Embryonic facial prominence (tissue), 1 donor: Measurements from ENCODE around the gene PLA2R1.

Source experiments
- DNase-seq: peaks from one replicate; pipeline ENCODE4 v3.0.0-alpha.2; 2016; ENCODE audit errors: extremely low spot score

Gene PLA2R1

GRCh38 chr2:160033732-160034392 is 28.6 kb downstream of the PLA2R1 start:
- no peak for DNase-seq

DNA sequence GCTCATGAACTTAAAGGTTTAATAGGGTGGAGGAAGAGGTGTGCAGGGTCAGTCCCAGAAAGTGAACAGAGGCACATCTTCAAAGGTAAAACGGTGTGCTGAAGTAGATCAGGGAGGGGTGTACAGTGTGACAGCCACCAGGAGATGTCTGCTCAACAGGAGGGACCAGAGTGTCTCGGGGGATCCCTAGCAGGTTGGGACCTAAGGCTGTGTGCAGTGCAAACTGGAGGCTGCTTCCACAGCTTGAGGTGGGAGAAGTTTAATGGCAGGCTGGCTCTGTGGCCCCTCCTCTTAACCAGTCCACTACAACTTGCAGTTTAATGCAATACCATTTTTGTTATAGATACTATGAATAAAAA is 33.2 kb downstream of the PLA2R1 start:
- no peak for DNase-seq

DNA sequence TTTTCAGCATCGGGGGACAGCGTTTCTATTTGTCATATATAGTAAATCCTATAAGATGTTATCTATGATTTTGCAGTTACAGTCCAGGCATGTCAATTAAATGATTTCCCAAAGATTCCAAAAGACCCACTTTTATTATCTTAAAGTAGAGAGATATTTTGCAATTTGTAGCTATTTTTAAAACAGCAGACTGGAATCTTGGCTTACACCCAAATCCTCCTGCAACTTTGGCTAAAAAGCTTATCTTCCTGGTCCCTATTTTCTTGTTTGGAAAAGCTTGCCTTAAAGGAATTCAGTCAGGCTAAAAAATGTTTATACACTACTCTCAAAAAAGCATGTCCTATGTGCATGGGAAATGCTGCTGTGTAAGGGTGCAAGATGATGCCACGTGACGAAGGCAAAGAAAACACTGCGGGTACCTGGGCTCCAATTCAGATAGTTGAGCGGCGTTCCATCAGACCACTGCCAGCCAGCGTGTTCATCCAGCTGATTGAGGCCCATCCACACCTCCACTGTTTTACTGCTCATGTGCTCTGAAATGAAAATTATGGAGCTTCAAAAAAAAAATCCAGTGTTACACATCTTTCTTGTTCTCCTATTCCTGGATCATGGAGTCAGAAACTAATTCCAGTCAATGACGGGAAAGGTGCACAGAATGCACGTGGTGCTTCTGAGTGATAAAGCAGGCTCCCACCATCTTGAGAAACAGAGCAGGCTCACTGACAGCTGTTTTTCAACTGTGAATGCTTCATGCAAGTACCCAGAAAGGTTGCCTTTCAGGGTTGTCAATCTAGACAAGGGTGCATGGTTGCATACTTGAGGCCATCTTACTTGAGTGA is 33.8 kb downstream of the PLA2R1 start:
- no peak for DNase-seq

- no peak for DNase-seq
Measured at GRCh38 chr2:160022162-160022561, 40.3 kb downstream of the PLA2R1 start.

DNA sequence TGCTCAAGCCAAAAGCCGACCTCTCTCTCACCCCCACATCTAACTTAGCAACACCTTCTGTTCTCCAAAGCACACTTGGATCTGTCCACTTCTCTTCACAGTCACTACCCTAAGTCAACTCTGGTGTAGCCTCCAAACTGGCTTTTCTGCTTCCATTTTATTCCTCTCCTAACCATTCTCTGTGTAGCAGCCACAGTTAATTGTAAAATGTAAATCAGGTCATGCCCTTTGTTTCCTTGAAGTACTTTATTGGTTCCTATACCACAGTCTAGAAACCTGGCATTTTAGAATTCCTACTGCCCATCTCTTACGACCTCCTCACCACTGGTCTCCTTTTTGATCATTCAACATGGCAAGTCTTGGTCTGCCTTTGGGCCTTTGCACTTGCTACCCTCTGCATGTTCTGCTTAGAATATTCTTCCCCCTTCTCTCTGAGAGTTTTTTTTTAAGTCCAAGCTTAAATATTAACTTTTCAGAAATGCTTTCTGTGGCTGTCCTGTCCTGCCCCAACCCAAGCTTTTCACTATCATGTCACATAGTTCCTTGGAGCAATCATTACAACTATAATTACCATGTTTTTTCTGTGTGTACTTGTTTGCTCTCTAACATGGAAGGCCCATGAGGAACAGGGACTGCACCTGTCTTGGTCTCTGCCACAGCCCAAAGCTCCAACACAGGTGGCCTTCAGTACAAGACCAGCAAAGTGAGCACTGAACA is 42.9 kb downstream of the PLA2R1 start:
- no peak for DNase-seq

DNA sequence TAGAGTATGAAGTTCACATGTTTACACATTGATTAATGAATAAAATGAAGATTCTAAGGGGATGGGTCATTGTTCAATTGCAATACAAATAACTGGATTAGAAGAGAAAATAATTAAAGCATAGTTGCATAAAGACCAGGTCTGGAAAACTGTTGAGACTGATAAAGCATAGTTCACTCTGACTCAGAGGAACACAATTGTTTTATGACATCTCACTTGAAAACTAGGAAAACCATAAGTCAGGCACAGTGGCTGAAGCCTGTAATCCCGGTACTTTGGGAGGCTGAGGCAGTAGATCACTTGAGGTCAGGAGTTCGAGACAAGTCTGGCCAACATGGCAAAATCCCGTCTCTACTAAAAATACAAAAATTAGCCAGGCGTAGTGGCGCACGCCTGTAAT is 46.7 kb downstream of the PLA2R1 start:
- no peak for DNase-seq

DNA sequence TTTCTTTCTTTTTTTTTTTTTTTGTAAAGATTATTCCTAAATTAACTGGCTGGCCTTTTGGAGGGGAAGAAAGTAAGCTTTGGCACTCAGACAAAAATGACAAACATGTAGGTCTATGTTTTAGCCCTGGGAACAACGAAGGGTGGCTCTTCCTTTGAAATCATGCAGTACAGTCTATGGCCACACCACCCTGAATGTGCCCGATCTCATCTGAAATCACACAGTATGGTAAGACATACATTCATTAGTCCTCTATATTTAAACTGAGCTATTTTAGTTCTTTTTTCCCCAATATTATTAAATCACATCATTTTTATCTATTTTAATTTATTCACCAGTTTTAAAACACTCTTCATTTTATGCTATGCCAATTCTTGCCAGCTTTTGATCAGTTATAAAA is 48.2 kb downstream of the PLA2R1 start:
- DNase-seq, result no peak

- no peak for DNase-seq
Measured at GRCh38 chr2:160010361-160011145, 51.9 kb downstream of the PLA2R1 start.

DNA sequence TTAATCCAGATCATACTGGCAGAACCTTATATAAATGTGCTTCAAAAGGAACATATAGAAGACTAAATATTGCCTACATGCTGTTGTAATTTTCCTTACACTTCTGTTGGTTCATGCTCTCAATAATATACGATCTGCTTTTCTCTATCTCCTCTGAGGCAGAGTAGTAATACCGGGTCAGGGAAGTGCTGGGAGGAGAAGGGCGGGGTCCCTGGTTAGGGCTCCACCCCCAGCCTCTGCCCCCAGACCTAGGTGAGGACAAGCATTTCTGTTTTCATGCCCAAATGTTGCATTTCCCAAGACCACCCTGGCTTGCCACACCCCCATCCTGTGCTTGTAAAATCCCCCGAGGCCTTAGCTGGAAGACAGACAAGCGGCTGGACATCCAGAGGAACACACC is 55.3 kb downstream of the PLA2R1 start:
- no peak for DNase-seq

DNA sequence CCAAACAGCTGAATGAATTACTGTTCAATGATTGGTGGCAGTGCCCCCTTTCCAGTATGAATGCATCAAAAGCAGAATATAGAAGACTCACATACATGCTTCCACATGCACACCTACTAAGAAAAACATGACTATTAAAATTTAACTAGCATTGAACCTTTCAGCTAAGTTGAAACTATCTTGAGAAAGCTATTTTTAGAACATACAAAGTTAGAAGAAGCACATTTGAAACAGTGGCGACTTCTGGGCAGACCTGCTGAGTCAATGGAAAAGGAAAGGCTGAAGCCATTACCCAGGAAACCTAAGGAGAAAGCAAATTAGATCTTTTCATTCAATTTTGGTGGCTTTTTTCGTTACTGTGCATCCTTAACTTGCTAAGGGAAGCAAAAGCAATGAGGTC is 55.9 kb downstream of the PLA2R1 start:
- no peak for DNase-seq

- DNase-seq, result no peak
Measured at GRCh38 chr2:160005908-160006307, 56.5 kb downstream of the PLA2R1 start.

DNA sequence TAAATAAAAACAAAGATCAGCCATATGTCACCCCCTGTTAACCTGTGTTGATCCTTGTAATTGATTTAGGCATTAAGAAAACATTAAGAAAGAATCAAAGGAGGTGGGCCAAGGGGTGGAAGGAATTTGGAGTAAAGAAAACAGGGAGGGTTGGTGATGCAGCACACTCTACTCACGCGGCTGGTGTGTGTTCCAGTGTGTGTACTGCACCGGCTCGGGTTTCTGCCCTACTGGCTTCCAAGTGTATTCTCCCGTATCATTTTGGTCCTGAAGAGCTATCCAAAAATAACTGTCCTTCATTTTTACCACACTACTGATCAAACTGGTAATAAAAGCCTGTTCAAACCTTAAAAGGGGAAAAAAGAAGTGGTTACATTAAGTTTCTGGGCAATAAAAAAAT is 56.9 kb downstream of the PLA2R1 start:
- DNase-seq, result no peak

DNA sequence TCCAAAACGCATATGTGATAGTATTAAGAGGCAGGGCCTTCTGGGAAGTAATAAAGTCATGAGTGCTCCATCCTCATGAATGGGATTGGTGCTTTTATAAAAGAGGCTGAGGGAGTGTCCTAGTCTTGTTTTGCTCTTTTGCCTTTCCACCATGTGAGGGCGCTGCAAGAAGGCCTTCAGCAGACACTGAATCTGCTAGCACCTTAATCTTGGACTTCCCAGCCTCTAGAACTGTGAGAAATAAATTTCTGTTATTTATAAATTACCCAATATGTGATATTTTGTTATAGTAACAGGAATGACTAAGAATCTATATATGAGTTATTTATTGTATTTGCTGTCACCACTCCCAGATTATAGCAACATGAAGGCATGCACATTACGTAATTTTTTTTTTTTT is 63.5 kb downstream of the PLA2R1 start:
- no peak for DNase-seq

GRCh38 chr2:159998243-159998642 is 64.2 kb downstream of the PLA2R1 start:
- DNase-seq, result no peak

GRCh38 chr2:159996792-159997546 is 65.4 kb downstream of the PLA2R1 start:
- DNase-seq, result no peak

- no peak for DNase-seq
Measured at GRCh38 chr2:159995038-159995437, 67.4 kb downstream of the PLA2R1 start.

GRCh38 chr2:159989249-159989648 is 73.2 kb downstream of the PLA2R1 start:
- DNase-seq, result no peak

DNA sequence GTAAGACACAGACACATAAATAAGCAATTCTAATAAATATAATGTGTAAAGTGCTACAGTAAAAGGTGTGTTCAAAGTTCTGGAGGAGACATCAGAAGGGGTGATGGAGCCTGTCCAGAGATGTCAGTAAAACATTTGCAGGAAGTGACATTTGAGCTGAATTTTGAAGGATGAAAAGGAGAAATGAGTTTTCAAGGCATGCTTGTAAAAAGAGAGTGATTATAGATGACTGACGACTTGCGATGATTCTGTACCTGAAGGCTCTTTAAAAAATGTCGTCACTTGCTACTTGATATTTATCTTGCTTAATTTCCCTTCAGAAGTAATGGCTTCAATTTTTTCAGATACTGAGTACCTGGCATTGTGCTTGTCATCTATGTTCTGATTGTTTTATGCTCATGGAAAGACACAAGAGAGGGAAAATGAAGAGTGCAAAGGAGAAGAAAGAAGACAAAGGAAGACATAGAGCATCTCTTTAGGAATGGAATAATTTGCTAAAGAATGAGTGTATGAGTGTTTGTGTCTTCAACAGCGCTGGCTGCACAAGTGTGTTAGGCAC is 73.9 kb downstream of the PLA2R1 start:
- DNase-seq, result no peak

- no peak for DNase-seq
Measured at GRCh38 chr2:159987181-159987580, 75.2 kb downstream of the PLA2R1 start.

GRCh38 chr2:159985656-159986055 is 76.8 kb downstream of the PLA2R1 start:
- DNase-seq, result no peak

GRCh38 chr2:159984034-159984433 is 78.4 kb downstream of the PLA2R1 start:
- DNase-seq, result no peak
